DMS53 treated with DMSO at 0.1 percent for 48 hours (cell line): ENCODE measurements around the gene USP28.
"Not testable (repeated sequence)": the region's sequence is repeated elsewhere in the genome, so short reads cannot be mapped to it uniquely, and the experiment has no call there.

Experiments used
- DNase-seq: peaks from one replicate; lab custom pipeline; 2025; ENCODE audit not compliant: unreplicated experiment; lab: John Stamatoyannopoulos, UW

Gene USP28

DNA sequence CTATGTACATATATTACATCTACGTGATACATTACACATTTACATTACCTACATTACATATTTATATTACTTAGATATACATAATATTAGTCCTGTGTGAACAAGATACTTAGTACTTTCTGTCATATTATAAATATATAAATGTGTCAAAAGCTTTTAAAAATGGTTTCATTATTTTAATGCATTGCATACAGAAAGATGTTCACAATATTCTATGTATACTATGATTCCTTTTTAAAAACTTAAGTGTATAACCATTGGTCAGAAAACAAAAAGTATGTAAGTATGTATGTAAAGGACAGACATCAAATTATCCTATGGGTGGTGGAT is 101.2 kb downstream of the USP28 start:
- no peak for DNase-seq

DNA sequence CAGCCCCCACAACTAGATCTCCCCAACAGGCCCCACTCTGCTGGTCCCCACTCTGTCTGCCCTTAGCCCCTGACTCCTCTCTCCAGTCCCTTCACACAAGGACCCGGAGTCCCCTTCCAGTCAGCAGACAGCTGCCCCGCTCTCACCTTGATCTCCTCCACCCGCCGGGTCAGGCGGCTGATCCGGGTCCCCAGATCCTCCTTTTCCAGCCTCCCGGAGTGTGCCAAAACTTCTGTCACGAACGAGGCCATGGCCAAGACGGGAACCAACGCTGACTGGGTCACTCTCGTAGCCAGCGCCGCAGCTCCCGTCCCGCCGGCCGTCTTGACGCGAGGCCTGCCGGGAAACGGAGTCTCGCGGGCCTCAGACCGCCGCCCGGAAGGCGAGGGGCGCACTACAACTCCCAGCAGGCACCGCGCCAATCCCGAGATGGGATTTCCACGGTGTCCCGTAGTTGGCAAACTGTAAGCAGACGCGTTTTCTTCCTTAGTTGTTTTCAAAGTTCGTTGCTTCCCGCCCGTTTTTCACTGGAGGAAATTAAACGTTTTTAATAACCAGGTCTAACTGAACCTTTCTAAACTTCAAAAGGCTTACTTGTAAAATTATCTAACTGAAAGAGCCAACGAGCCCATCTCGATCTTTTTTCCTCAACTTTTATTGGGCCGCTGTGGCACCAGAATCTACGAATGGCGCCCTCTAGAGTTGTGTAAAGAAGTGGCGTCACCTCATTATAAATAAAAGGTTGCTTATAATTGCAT is 101.8 kb downstream of the USP28 start, which contains the start of gene ZW10:
ZW10 (minus strand) TSS at position 277 of the 758 bp plus-strand sequence; CDS start at position 251, 26 bp downstream.
- peak; percentile 95 for DNase-seq

GRCh38 chr11:113773092-113773415 is 102.3 kb downstream of the USP28 start:
- no peak for DNase-seq

GRCh38 chr11:113771964-113772363 is 103.4 kb downstream of the USP28 start:
- DNase-seq: no peak

DNA sequence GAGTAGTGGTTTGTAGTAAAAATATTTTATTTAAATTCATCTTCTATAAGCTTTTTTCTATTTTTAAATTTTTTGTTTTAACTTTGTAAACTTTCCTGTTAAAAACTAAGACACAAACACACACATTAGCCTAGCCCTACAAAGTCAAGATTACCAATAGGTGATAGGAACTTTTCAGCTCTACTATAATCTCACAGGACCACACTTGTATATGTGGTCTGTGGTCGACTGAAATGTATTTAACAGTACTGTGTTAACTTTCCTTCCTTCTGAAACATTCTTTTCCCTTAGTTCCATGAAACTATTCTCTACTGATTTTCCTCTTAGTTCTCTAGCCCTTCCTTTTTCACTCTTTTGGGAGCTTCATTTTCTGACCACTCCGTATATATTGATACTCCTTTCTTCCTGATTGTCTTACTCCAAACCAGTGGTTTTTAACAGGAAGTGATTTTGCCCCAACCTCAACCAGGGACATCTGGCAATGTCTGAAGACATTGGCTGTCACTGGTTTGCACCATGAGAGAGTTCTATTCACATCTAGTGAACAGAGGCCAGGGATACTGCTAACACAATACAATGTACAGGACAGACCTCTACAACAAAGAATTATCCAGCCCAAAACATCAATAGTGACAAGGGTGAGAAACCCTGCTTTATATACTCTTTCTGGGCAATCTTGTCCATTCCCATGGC is 110.7 kb downstream of the USP28 start:
- DNase-seq: no peak

- not testable (repeated sequence) for DNase-seq
Measured at GRCh38 chr11:113763040-113763439, 112.3 kb downstream of the USP28 start.

DNA sequence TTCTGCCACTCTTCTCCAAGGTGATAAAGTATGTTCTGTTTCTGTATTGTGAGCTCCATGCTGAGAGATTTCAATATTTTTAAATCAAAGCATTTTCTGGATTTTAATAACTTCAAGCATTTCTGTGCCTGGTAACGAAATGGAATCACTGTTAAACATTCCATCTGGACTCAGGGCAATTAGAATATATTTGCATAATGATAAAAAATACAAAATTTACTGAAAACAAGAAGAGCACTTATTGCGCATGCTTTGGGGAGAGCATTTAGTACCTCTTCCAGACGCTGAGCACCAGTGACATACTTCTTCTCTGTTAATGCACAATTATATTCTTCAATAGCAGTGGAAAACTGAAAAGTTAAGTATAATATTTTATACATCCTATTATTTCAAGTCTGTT is 115.1 kb downstream of the USP28 start:
- DNase-seq: no peak

DNA sequence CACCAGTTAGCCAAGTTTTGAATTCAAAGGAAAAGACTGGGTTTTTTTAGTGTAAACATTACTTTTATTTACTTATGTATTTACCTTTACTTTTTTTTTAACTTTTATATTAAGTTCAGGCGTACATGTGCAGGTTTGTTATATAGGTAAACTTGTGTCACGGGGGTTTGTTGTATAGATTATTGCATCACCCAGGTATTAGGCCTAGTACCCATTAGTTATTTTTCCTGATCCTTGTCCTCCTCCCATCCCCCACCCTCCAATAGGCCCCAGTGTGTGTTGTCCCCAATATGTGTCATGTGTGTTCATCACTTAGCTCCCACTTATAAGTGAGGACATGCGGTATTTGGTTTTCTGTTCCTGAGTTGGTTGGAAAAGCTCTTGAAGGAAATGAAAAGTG is 122.4 kb downstream of the USP28 start:
- DNase-seq: no peak
